ENCODE data around the gene PLCB1. TPM values are rescaled to one million over a fixed set of nuclear protein-coding genes. Genes with fewer than 3 reads are reported as not detected.
A peak's percentile ranks its signal among the peaks of the same experiment; 100 is the strongest.

PLCB1 gene
- total and polyA plus RNA-seq, 7 experiments from 2014 or later = 0.56 to 17.6 (median 2.3) TPM

GRCh38 chr20:8315639-8316573 lies 183.8 kb downstream of the PLCB1 start:
- DNase-seq = no peak
- Mint-ChIP-seq H3K4me3 (no peak overlapping the region), H3K27me3 (peaks cover 0 to 13% (median 4%) of the 10 kb centered on the region in 5 donors), H3K36me3 (no peaks in the 10 kb centered on the region), H3K9me3 (peaks cover 0 to 2% (median 0%) of the 10 kb centered on the region in 11 donors), H3K27ac (peak overlapping the region in 1 of 9 donors; percentile 3), H3K4me1 (peaks cover 0 to 1% (median 0%) of the 10 kb centered on the region in 7 donors)
- intact Hi-C loops (cut with micrococcal nuclease) = no loop called here
- H3K4me1 ChIP-seq (ENCODE audit: control insufficient read depth in 2 of 2, insufficient read depth in 2 of 2, low read length in 2 of 2) = no peaks in the 10 kb centered on the region
- POLR2A ChIA-PET = no interaction called here
- no peak overlapping the region for H3K27ac ChIP-seq (ENCODE audit: low read depth, low read length)
- no peaks in the 10 kb centered on the region for H3K27me3 ChIP-seq (ENCODE audit: control insufficient read depth in 2 of 2, insufficient read depth in 2 of 2, low read length in 2 of 2)
- no peaks in the 10 kb centered on the region for H3K9me3 ChIP-seq (ENCODE audit: control insufficient read depth in 2 of 3, low read length in 3 of 3)
- H3K36me3 ChIP-seq (ENCODE audit: control insufficient read depth in 2 of 3, insufficient read depth in 3 of 3, low read length in 3 of 3) = no peaks in the 10 kb centered on the region
- no peak overlapping the region for H3K4me3 ChIP-seq (ENCODE audit: low read length)
- no peak for ATAC-seq
- CTCF ChIA-PET = interaction anchor here (0.8 kb wide), 1 partner anchor 9 kb away, joined by 3 read pairs; no protein-coding TSS in a partner anchor

DNA sequence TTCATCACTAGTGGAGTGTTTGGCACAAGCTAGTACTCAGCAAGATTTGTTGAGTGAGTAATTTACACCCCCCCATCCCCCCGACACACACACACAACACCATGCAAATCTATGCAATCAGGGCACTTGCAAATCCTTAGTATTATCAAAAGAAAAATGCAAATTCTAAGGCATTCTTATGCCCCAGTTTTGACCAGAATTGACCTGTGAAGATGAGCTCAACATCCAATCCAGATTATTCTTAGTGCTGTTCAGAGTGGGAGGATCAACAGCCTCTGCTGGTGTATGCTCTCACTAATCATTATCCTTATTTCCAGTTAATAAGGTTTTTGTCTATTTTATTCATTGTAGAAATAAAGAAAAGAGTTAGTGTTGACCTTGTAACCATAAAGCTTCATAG lies 185.4 kb downstream of the PLCB1 start:
- H3K4me1 ChIP-seq (ENCODE audit: control insufficient read depth in 2 of 2, insufficient read depth in 2 of 2, low read length in 2 of 2) = no peaks in the 10 kb centered on the region
- H3K4me3 Mint-ChIP-seq = no peak overlapping the region
- no peak for ATAC-seq
- H3K27me3 Mint-ChIP-seq = peaks cover 0 to 15% (median 4%) of the 10 kb centered on the region in 5 donors
- no peak overlapping the region for H3K4me3 ChIP-seq (ENCODE audit: low read length)
- DNase-seq = no peak
- peaks cover 0 to 1% (median 0%) of the 10 kb centered on the region in 7 donors for H3K4me1 Mint-ChIP-seq
- peaks cover 0 to 3% (median 0%) of the 10 kb centered on the region in 11 donors for H3K9me3 Mint-ChIP-seq
- ChIA-PET CTCF (no interaction called here), POLR2A (no interaction called here)
- H3K27me3 ChIP-seq (ENCODE audit: control insufficient read depth in 2 of 2, insufficient read depth in 2 of 2, low read length in 2 of 2) = no peaks in the 10 kb centered on the region
- H3K36me3 ChIP-seq (ENCODE audit: control insufficient read depth in 2 of 3, insufficient read depth in 3 of 3, low read length in 3 of 3) = no peaks in the 10 kb centered on the region
- intact Hi-C loops (cut with micrococcal nuclease) = no loop called here
- no peaks in the 10 kb centered on the region for H3K36me3 Mint-ChIP-seq
- no peak overlapping the region for H3K27ac Mint-ChIP-seq
- H3K27ac ChIP-seq (ENCODE audit: low read depth, low read length) = no peak overlapping the region
- H3K9me3 ChIP-seq (ENCODE audit: control insufficient read depth in 2 of 3, low read length in 3 of 3) = no peaks in the 10 kb centered on the region

DNA sequence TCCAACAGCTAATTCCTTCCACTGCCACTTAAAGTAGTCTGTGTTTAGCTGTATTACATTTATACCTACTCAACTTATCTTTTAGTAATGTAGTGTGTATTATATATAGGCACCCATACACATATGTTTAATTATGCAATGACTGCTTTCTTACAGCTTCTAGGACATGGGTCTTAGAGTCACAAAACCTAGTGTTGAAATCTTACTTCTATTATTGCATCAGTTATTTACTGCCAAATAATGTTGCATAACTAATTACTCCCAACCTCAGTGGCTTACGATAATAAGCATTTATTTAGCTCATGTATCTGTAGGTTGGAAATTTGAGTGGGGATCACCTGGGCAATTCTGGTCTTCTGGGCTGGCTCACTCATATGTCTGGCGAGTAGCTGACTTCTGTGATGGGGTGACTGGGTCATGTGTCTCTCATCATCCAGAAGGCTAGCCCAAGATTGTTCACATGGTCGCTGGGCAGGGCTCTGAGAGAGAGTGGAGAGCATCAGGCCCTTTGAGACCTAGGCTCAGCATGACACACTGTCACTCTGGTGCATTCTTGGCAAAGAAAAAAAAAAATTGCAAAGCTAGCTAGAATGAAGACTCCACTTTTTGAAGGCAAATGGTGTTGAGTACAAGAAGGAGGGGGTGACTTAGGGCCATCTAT lies 187.0 kb downstream of the PLCB1 start:
- Histone ChIP-seq H3K9me3 (ENCODE audit: control insufficient read depth in 2 of 3, low read length in 3 of 3) (no peaks in the 10 kb centered on the region), H3K4me1 (ENCODE audit: control insufficient read depth in 2 of 2, insufficient read depth in 2 of 2, low read length in 2 of 2) (no peaks in the 10 kb centered on the region), H3K27ac (ENCODE audit: low read depth, low read length) (no peak overlapping the region), H3K36me3 (ENCODE audit: control insufficient read depth in 2 of 3, insufficient read depth in 3 of 3, low read length in 3 of 3) (no peaks in the 10 kb centered on the region), H3K27me3 (ENCODE audit: control insufficient read depth in 2 of 2, insufficient read depth in 2 of 2, low read length in 2 of 2) (no peaks in the 10 kb centered on the region), H3K4me3 (ENCODE audit: low read length) (no peak overlapping the region)
- DNase-seq (no peak), ATAC-seq (no peak)
- Mint-ChIP-seq H3K9me3 (peaks cover 0 to 3% (median 0%) of the 10 kb centered on the region in 11 donors), H3K27me3 (peaks cover 0 to 15% (median 4%) of the 10 kb centered on the region in 5 donors), H3K4me1 (peaks cover 0 to 1% (median 0%) of the 10 kb centered on the region in 7 donors), H3K36me3 (no peaks in the 10 kb centered on the region), H3K27ac (no peak overlapping the region), H3K4me3 (no peak overlapping the region)
- intact Hi-C loops (cut with micrococcal nuclease) = no loop called here
- ChIA-PET CTCF (interaction anchor here (0.6 kb wide), 1 partner anchor 29 kb away, joined by 3 read pairs; no protein-coding TSS in a partner anchor), POLR2A (interaction anchor here (0.7 kb wide), 1 partner anchor 38 kb away, joined by 3 read pairs; no protein-coding TSS in a partner anchor)

- intact Hi-C loops (cut with micrococcal nuclease) = no loop called here
- CTCF ChIA-PET = no interaction called here
- no peak overlapping the region for H3K4me3 Mint-ChIP-seq
Observed at GRCh38 chr20:8320306-8320705, 188.2 kb downstream of the PLCB1 start.

DNA sequence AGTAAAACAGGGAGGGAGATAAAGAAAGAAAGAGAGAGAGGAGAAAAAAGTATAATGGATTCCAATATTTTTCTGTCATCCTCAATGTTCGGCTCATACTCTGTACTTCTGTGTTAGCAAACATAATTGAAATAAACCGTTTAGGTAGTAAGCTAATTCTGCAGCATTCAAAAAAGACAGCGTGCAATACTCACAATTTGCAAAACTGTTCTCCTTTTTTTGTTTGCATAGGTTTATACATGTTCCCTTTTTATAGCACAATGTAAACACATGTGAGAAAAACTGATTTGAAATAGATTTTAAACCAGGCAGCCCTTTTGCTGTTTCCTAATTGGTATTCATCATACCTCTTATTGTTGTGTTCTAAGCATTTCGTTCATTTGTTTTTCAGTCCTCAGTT lies 188.9 kb downstream of the PLCB1 start:
- ChIA-PET POLR2A (no interaction called here), CTCF (no interaction called here)
- DNase-seq (no peak), ATAC-seq (no peak)
- Mint-ChIP-seq H3K27me3 (peaks cover 0 to 13% (median 4%) of the 10 kb centered on the region in 5 donors), H3K36me3 (no peaks in the 10 kb centered on the region), H3K9me3 (peaks cover 0 to 1% (median 0%) of the 10 kb centered on the region in 11 donors), H3K4me3 (no peak overlapping the region), H3K4me1 (peaks cover 0 to 1% (median 0%) of the 10 kb centered on the region in 7 donors), H3K27ac (no peak overlapping the region)
- H3K4me1 ChIP-seq (ENCODE audit: control insufficient read depth in 2 of 2, insufficient read depth in 2 of 2, low read length in 2 of 2) = no peaks in the 10 kb centered on the region
- intact Hi-C loops (cut with micrococcal nuclease) = no loop called here
- H3K9me3 ChIP-seq (ENCODE audit: control insufficient read depth in 2 of 3, low read length in 3 of 3) = no peaks in the 10 kb centered on the region
- no peak overlapping the region for H3K4me3 ChIP-seq (ENCODE audit: low read length)
- no peaks in the 10 kb centered on the region for H3K36me3 ChIP-seq (ENCODE audit: control insufficient read depth in 2 of 3, insufficient read depth in 3 of 3, low read length in 3 of 3)
- H3K27ac ChIP-seq (ENCODE audit: low read depth, low read length) = no peak overlapping the region
- H3K27me3 ChIP-seq (ENCODE audit: control insufficient read depth in 2 of 2, insufficient read depth in 2 of 2, low read length in 2 of 2) = no peaks in the 10 kb centered on the region

More at GRCh38 chr20:8320306-8320705, 188.2 kb downstream of the PLCB1 start:
- peaks cover 0 to 13% (median 4%) of the 10 kb centered on the region in 5 donors for H3K27me3 Mint-ChIP-seq
- ATAC-seq (no peak), DNase-seq (no peak)
- Histone ChIP-seq H3K4me3 (ENCODE audit: low read length) (no peak overlapping the region), H3K4me1 (ENCODE audit: control insufficient read depth in 2 of 2, insufficient read depth in 2 of 2, low read length in 2 of 2) (no peaks in the 10 kb centered on the region), H3K36me3 (ENCODE audit: control insufficient read depth in 2 of 3, insufficient read depth in 3 of 3, low read length in 3 of 3) (no peaks in the 10 kb centered on the region), H3K27ac (ENCODE audit: low read depth, low read length) (no peak overlapping the region), H3K9me3 (ENCODE audit: control insufficient read depth in 2 of 3, low read length in 3 of 3) (no peaks in the 10 kb centered on the region), H3K27me3 (ENCODE audit: control insufficient read depth in 2 of 2, insufficient read depth in 2 of 2, low read length in 2 of 2) (no peaks in the 10 kb centered on the region)
- peaks cover 0 to 1% (median 0%) of the 10 kb centered on the region in 7 donors for H3K4me1 Mint-ChIP-seq
- H3K9me3 Mint-ChIP-seq = peaks cover 0 to 1% (median 0%) of the 10 kb centered on the region in 11 donors
- no peak overlapping the region for H3K27ac Mint-ChIP-seq
- POLR2A ChIA-PET = no interaction called here
- no peaks in the 10 kb centered on the region for H3K36me3 Mint-ChIP-seq

- Histone ChIP-seq H3K36me3 (ENCODE audit: control insufficient read depth in 2 of 3, insufficient read depth in 3 of 3, low read length in 3 of 3) (no peaks in the 10 kb centered on the region), H3K4me1 (ENCODE audit: control insufficient read depth in 2 of 2, insufficient read depth in 2 of 2, low read length in 2 of 2) (no peaks in the 10 kb centered on the region), H3K4me3 (ENCODE audit: low read length) (no peak overlapping the region), H3K27ac (ENCODE audit: low read depth, low read length) (no peak overlapping the region), H3K27me3 (ENCODE audit: control insufficient read depth in 2 of 2, insufficient read depth in 2 of 2, low read length in 2 of 2) (no peaks in the 10 kb centered on the region), H3K9me3 (ENCODE audit: control insufficient read depth in 2 of 3, low read length in 3 of 3) (no peaks in the 10 kb centered on the region)
- Mint-ChIP-seq H3K27me3 (peaks cover 0 to 13% (median 4%) of the 10 kb centered on the region in 5 donors), H3K36me3 (no peaks in the 10 kb centered on the region), H3K4me3 (no peak overlapping the region), H3K27ac (no peak overlapping the region), H3K4me1 (peaks cover 0 to 1% (median 0%) of the 10 kb centered on the region in 7 donors), H3K9me3 (peaks cover 0 to 1% (median 0%) of the 10 kb centered on the region in 11 donors)
- CTCF ChIA-PET = no interaction called here
- POLR2A ChIA-PET = no interaction called here
- no peak for ATAC-seq
- DNase-seq = no peak
- intact Hi-C loops (cut with micrococcal nuclease) = no loop called here
Observed at GRCh38 chr20:8322662-8323217, 190.7 kb downstream of the PLCB1 start.
